GM23338 (cell line): ENCODE measurements around the gene TENT4B. TPM values are rescaled to one million over a fixed set of nuclear protein-coding genes. Genes with fewer than 3 reads are reported as not detected.
A peak's percentile ranks its signal among the peaks of the same experiment; 100 is the strongest.

ENCODE experiments used
- ATAC-seq: fragments of 200-7000 bp; cut with Tn5 transposase; 3 replicates; pipeline ENCODE4 v1.9.1; 2020
- DNase-seq: peaks from one replicate; pipeline ENCODE4 v3.0.0-alpha.2; 2015; ENCODE audit warnings: low spot score
- H2AFZ ChIP-seq: fragments of 200-600 bp; sonication (generic); 2 replicates; pipeline ENCODE4 v1.8.0; 2016; ENCODE audit warnings: antibody characterized with exemption, mild to moderate bottlenecking, moderate library complexity
- H3F3A ChIP-seq: fragments of 200-600 bp; sonication (generic); replicated peaks from 2 replicates; pipeline ENCODE4 v1.8.0; 2017; ENCODE audit warnings: antibody characterized with exemption, mixed run types, low read depth
- H3K27ac ChIP-seq: fragments of 200-600 bp; sonication (generic); 2 replicates; pipeline ENCODE4 v1.6.1; 2016; ENCODE audit warnings: low read depth
- H3K27me3 ChIP-seq: fragments of 200-600 bp; sonication (generic); 2 replicates; pipeline ENCODE4 v1.8.0; 2016; ENCODE audit warnings: mild to moderate bottlenecking, mixed run types, moderate library complexity; ENCODE audit not compliant: insufficient read depth
- H3K36me3 ChIP-seq: fragments of 200-600 bp; sonication (generic); 2 replicates; pipeline ENCODE4 v1.8.0; 2016; ENCODE audit warnings: mild to moderate bottlenecking; ENCODE audit not compliant: insufficient read depth
- H3K4me1 ChIP-seq: fragments of 200-600 bp; sonication (generic); 2 replicates; pipeline ENCODE4 v1.8.0; 2016; ENCODE audit warnings: mild to moderate bottlenecking, moderate library complexity; ENCODE audit not compliant: insufficient read depth
- H3K4me2 ChIP-seq: fragments of 200-600 bp; sonication (generic); 2 replicates; pipeline ENCODE4 v1.7.1; 2017; ENCODE audit warnings: mixed run types
- H3K4me3 ChIP-seq: fragments of 200-600 bp; sonication (generic); 2 replicates; pipeline ENCODE4 v1.6.1; 2016; ENCODE audit warnings: mixed run types
- H3K79me2 ChIP-seq: fragments of 200-600 bp; sonication (generic); replicated peaks from 2 replicates; pipeline ENCODE4 v1.8.0; 2017; ENCODE audit warnings: mild to moderate bottlenecking; ENCODE audit not compliant: insufficient read depth
- H3K9me2 ChIP-seq: fragments of 200-600 bp; sonication (generic); 2 replicates; pipeline ENCODE4 v1.8.0; 2017; ENCODE audit not compliant: insufficient read depth
- H4K20me1 ChIP-seq: fragments of 200-600 bp; sonication (generic); replicated peaks from 2 replicates; pipeline ENCODE4 v1.8.0; 2017; ENCODE audit warnings: mild to moderate bottlenecking; ENCODE audit not compliant: insufficient read depth
- H3K27ac Mint-ChIP-seq: 2 replicates; pipeline ENCODE4 v1.8.0; 2020; ENCODE audit warnings: inconsistent platforms, mild to moderate bottlenecking, moderate library complexity, mixed read lengths
- H3K27me3 Mint-ChIP-seq: 3 replicates; pipeline ENCODE4 v1.8.0; 2022; ENCODE audit warnings: low read depth, mild to moderate bottlenecking, moderate library complexity, mixed read lengths, inconsistent platforms; ENCODE audit not compliant: insufficient read depth, poor library complexity
- H3K36me3 Mint-ChIP-seq: 3 replicates; pipeline ENCODE4 v1.8.0; 2021; ENCODE audit warnings: low read depth, mild to moderate bottlenecking, inconsistent platforms, moderate library complexity, mixed read lengths
- H3K4me1 Mint-ChIP-seq: 3 replicates; pipeline ENCODE4 v1.8.0; 2020; ENCODE audit warnings: mild to moderate bottlenecking, inconsistent platforms, mixed read lengths
- H3K4me3 Mint-ChIP-seq: 3 replicates; pipeline ENCODE4 v1.8.0; 2021; ENCODE audit warnings: moderate library complexity, mild to moderate bottlenecking, inconsistent platforms, mixed read lengths
- H3K9me3 Mint-ChIP-seq: 3 replicates; pipeline ENCODE4 v1.8.0; 2020; ENCODE audit warnings: moderate library complexity, mild to moderate bottlenecking, inconsistent platforms, mixed read lengths
- EZH2 ChIP-seq: fragments of 200-600 bp; sonication (generic); IDR thresholded peaks from one replicate; pipeline ENCODE4 v1.8.0; 2017; ENCODE audit warnings: antibody characterized with exemption, mild to moderate bottlenecking, low read depth; ENCODE audit not compliant: unreplicated experiment
- JUNB ChIP-seq: IDR thresholded peaks from one replicate; pipeline ENCODE4 v1.6.1; 2016; ENCODE audit warnings: antibody characterized with exemption; ENCODE audit not compliant: unreplicated experiment
- NANOG ChIP-seq: IDR thresholded peaks from 2 replicates; pipeline ENCODE4 v1.6.1; 2016; ENCODE audit warnings: antibody characterized with exemption, borderline replicate concordance
- POLR2AphosphoS5 ChIP-seq: IDR thresholded peaks from 2 replicates; pipeline ENCODE4 v1.6.1; 2016; ENCODE audit warnings: antibody characterized with exemption, low read depth
- polyA plus RNA-seq: library from polyadenylated mRNA; unstranded; fragments of >200 nt; fragmentation: Nextera tagmentation; extraction: Ambion mirVana; gene quantifications from 2 replicates; pipeline ENCODE4 v1.2.1, GENCODE V29; 2016
- total RNA-seq: library from RNA; depleted of rRNA; stranded (reverse); fragments of >200 nt; shearing (Covaris generic); gene quantifications from 2 replicates; pipeline ENCODE4 v1.2.3, GENCODE V29; 2014
- TF ChIP-seq, protein P1 (sequence below): IDR thresholded peaks from one replicate; pipeline ENCODE4 v1.6.1; 2018; ENCODE audit warnings: antibody characterized with exemption; ENCODE audit not compliant: unreplicated experiment

The TENT4B gene
- total and polyA plus RNA-seq, 2 experiments from 2014 or later = 17.6 to 21.3 TPM

- TF ChIP-seq, protein P1, sequence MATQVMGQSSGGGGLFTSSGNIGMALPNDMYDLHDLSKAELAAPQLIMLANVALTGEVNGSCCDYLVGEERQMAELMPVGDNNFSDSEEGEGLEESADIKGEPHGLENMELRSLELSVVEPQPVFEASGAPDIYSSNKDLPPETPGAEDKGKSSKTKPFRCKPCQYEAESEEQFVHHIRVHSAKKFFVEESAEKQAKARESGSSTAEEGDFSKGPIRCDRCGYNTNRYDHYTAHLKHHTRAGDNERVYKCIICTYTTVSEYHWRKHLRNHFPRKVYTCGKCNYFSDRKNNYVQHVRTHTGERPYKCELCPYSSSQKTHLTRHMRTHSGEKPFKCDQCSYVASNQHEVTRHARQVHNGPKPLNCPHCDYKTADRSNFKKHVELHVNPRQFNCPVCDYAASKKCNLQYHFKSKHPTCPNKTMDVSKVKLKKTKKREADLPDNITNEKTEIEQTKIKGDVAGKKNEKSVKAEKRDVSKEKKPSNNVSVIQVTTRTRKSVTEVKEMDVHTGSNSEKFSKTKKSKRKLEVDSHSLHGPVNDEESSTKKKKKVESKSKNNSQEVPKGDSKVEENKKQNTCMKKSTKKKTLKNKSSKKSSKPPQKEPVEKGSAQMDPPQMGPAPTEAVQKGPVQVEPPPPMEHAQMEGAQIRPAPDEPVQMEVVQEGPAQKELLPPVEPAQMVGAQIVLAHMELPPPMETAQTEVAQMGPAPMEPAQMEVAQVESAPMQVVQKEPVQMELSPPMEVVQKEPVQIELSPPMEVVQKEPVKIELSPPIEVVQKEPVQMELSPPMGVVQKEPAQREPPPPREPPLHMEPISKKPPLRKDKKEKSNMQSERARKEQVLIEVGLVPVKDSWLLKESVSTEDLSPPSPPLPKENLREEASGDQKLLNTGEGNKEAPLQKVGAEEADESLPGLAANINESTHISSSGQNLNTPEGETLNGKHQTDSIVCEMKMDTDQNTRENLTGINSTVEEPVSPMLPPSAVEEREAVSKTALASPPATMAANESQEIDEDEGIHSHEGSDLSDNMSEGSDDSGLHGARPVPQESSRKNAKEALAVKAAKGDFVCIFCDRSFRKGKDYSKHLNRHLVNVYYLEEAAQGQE = no peak
- TF ChIP-seq EZH2 = no peak
These were observed 91.0 kb downstream of the TENT4B start (continued) for GRCh38 chr16:50244140-50244503.

GRCh38 chr16:50244504-50245416 is 91.7 kb downstream of the TENT4B start:
- H3K79me2 ChIP-seq = no peaks in the 10 kb centered on the region
- no peaks in the 10 kb centered on the region; the same call in 2 of the 3 replicates for H3K36me3 Mint-ChIP-seq
- H2AFZ ChIP-seq = peak overlapping the region; percentile 96
- H3K27ac Mint-ChIP-seq = no peak overlapping the region
- no peaks in the 10 kb centered on the region for H3K36me3 ChIP-seq
- ATAC-seq (peak; percentile 61), DNase-seq (peak; percentile 75)
- H3K4me1 Mint-ChIP-seq = peaks cover 24% of the 10 kb centered on the region
- peaks cover 22% of the 10 kb centered on the region for H3K27me3 Mint-ChIP-seq
- H3K9me2 ChIP-seq = no peaks in the 10 kb centered on the region
- peak overlapping the region; percentile 88 for H3K4me2 ChIP-seq
- H3K4me3 Mint-ChIP-seq = peak overlapping the region; percentile 67
- H4K20me1 ChIP-seq = no peaks in the 10 kb centered on the region
- peak overlapping the region; percentile 61 for H3K4me3 ChIP-seq
- peaks cover 24% of the 10 kb centered on the region for H3K4me1 ChIP-seq
- H3K9me3 Mint-ChIP-seq = no peaks in the 10 kb centered on the region
- TF ChIP-seq, protein P1 = no peak
- TF ChIP-seq NANOG (no peak), JUNB (no peak), POLR2AphosphoS5 (0 out of 2 replicates have a peak, but pooled peaks have one; percentile 35)
- peaks cover 18% of the 10 kb centered on the region for H3K27me3 ChIP-seq
- no peak overlapping the region for H3K27ac ChIP-seq
- 0 out of 2 replicates have a peak, but pooled peaks cover 11% of the 10 kb centered on the region for H3F3A ChIP-seq
